ENCODE results near the gene KRTAP10-1.

Gene KRTAP10-1

DNA sequence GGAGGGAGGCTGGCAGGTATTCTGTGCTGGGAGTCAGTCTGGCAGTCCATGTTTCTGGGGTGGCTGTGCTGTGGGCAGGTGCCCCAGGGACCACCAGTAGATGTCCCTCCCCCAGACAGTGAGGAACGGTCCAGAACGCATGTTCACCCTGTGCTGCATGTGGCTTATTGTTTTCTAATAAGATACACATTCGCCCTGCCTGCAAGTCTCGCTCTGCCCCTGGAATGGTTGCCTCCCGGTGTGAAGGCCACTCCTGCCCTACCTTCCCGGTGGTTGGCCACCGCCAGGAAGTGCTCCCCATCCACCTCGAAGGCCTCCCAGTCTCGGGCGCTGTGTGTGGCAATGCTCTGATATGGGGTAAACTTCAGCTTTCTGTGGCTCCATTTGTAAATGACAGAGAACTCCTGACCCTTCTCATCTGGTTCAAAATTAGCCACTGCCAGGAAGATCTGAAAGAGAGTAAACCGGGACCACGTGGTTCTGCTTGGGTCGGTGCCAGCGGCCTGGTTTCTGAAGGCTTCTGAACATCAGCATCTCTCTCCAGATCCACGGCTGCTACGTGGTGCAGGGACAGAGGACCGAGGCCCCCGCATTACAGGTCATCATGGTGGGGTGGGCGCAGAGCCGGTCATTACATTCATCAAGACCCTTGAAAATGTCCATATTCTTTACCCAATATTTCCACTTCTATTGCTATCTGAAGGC is 14.5 kb downstream of the KRTAP10-1 start:
- FAIRE-seq (no peak), DNase-seq (ENCODE audit: insufficient read length, low spot score) (no peak)
- TF ChIP-seq, protein P1, sequence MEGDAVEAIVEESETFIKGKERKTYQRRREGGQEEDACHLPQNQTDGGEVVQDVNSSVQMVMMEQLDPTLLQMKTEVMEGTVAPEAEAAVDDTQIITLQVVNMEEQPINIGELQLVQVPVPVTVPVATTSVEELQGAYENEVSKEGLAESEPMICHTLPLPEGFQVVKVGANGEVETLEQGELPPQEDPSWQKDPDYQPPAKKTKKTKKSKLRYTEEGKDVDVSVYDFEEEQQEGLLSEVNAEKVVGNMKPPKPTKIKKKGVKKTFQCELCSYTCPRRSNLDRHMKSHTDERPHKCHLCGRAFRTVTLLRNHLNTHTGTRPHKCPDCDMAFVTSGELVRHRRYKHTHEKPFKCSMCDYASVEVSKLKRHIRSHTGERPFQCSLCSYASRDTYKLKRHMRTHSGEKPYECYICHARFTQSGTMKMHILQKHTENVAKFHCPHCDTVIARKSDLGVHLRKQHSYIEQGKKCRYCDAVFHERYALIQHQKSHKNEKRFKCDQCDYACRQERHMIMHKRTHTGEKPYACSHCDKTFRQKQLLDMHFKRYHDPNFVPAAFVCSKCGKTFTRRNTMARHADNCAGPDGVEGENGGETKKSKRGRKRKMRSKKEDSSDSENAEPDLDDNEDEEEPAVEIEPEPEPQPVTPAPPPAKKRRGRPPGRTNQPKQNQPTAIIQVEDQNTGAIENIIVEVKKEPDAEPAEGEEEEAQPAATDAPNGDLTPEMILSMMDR (IDR thresholded peaks at IDR 0.05; ENCODE audit: insufficient read depth, missing control alignments), result no peak

DNA sequence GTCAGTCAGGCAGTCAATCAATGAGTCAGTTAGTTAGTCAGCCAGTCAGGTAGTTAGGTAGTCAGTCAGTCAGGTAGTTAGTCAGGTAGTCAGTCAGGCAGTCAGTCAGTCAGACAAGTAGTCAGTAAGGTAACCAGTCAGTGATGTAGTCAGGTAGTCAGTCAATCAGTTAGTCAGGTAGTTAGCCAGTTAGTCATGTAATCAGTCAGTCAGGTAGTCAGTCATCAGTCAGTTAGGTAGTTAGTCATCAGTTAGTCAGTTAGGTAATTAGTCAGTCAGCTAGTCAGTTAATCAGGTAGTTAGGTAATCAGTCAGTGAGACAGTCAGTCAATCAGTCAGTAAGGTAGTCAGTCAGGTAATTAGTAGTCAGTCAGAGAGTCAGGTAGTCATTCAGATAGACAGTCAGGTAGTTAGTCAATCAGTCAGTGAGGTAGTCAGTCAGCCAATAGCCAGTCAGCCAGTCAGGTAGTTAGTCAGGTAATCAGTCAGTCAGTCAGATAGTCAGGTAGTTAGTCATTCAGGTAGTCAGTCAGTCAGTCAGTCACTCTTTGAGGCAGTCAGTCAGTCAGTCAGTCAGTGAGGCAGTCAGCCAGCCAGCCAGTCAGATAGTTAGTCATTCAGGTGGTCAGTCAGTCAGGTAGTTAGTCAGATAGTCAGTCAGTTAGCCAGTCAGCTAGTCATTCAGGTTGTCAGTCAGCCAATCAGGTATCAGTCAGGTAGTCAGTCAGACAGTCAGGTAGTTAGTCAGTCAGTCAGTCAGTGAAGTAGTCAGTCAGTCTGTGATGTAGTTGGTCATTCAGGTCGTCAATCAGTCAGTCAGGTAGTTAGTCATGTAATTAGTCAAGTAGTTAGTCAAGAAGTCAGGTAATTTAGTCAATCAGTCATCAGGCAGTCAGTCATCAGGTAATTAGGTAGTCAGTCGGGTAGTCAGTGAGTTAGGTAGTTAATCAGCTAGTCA is 15.3 kb downstream of the KRTAP10-1 start:
- FAIRE-seq (no peak), DNase-seq (ENCODE audit: insufficient read length, low spot score) (no peak)
- TF ChIP-seq, protein P1 (IDR thresholded peaks at IDR 0.05; ENCODE audit: insufficient read depth, missing control alignments), result no peak

DNA sequence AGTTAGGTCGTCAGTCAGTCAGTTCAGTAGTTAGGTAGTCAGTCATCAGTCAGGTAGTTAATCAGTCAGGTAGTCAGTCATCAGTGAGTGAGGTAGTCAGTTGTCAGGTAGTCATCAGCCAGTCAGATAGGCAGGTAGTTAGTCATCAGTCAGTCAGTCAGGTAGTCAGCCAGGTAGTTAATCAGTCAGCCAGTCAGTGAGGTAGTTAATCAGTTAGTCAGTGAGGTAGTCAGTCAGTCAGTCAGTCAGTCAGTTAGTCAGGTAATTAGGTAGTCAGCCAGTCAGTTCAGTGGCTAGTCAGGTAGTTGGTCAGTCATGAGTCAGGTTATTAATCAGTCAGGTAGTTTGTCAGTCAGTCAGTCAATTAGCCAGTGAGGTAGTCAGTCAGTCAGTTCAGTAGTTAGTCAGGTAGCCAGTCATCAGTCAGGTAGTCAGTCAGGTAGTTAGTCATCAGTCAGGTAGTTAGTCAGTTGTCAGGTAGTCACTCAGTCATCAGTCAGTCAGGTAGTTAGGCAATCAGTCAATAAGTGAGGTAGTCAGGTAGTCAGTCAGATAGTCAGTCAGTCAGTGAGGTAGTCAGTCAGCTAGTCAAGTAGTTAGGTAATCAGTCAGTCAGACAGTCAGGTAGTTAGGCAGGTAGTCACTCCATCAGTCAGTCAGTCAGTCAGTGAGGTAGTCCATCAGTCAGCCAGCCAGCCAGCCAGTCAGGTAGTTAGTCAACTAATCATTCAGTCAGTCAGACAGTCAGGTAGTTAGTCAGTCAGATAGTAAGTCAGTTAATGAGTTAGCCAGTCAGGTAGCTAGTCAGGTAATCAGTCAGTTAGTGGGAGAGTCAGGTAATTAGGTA is 16.2 kb downstream of the KRTAP10-1 start:
- FAIRE-seq, result no peak
- no peak for DNase-seq (ENCODE audit: insufficient read length, low spot score)
- TF ChIP-seq, protein P1 (IDR thresholded peaks at IDR 0.05; ENCODE audit: insufficient read depth, missing control alignments), result no peak

DNA sequence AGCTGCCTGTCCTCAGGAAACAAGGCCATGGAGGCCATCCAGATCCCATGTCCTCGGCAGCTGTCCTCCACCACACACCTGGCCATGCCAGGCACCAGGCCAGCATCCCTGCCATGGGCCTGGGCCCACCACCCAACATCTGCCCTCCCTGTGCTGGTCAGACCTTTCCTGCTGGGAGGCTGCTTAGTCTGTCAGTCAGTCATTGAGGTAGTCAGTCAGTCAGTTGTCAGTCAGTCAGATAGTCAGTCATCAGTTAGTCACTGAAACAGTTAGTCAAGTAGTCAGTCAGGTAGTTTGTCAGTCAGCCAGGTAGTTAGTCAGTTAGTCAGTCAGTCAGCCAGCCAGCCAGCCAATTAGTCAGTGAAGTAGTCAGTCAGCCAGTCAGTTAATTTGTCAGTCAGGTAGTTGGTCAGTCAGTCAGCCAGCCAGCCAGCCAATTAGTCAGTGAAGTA is 17.2 kb downstream of the KRTAP10-1 start:
- DNase-seq (ENCODE audit: insufficient read length, low spot score) (no peak), FAIRE-seq (no peak)
- TF ChIP-seq, protein P1 (IDR thresholded peaks at IDR 0.05; ENCODE audit: insufficient read depth, missing control alignments), result no peak

DNA sequence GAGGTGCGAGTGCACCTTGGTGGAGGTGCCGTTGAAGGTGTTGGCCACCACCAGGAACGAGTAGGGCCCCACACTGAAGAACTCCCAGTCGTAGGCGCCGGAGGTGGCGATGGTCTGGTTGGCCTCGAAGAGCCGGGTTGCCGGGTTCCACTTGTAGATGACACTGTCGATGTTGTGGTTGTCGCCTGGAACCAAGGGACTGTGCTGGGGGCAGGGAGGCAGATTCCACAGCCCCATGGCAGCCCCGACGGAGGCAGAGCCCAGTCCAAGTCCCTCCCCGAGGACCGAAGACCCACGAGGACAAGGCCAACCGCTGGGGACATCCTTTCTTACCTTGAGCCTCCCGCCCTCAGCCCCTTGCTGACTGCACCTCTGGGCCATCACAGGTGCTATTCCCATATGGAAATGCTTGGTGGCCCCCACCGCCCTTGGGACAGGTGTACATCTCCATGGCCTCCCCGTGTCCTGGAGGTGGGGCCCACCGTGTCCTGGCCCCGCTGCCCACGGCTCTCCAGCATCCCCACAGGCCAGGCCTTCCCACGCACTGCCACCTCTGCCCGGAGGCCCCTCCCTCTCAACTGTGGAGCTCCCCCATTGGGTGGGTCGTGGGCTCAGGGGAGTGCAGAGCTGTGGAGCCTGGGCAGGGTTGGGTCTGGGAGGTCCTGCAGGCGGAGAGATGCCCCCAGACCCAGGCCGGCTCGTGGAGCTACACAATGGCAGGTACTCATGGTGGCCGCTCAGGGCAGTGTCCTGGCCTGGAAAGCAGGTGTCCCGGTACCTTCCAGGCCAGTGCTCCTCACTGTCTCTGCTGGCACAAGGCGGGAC is 17.9 kb downstream of the KRTAP10-1 start:
- FAIRE-seq (no peak), DNase-seq (ENCODE audit: insufficient read length, low spot score) (no peak)
- TF ChIP-seq, protein P1 (IDR thresholded peaks at IDR 0.05; ENCODE audit: insufficient read depth, missing control alignments), result no peak

DNA sequence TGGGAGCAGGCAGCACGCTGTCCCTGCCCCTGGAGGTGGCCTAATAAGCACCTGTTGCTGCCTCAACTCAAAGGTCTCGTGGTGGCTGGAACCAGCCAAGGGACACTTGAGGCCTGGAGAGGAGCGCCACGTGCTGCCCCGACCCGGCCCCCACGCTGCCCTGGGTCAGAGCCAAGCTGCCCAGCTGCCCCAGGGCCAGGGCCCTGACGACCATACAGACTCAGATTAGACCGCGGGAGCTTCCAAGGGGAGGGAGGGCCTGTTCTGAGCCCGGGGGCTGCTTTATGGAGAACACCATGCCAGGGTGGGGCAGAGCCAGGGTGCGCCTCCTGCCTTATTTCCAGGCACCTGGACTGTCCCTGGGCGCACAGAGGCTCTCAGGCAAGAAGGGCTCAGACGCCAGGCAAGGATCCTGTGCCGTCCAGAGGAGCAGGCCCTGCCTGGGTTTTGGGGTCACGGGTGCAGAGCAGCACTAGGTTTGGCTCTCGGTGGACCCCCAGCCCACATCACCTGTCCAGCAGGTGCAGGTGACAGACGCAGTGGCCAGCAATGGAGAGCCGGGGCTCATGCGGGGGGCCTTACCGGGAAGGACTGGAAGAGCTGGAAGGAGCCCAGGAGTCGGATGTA is 18.6 kb downstream of the KRTAP10-1 start:
- TF ChIP-seq, protein P1 (IDR thresholded peaks at IDR 0.05; ENCODE audit: insufficient read depth, missing control alignments), result no peak
- FAIRE-seq (no peak), DNase-seq (ENCODE audit: insufficient read length, low spot score) (no peak)
